ENCODE data around the gene TCF3.

Gene TCF3

DNA sequence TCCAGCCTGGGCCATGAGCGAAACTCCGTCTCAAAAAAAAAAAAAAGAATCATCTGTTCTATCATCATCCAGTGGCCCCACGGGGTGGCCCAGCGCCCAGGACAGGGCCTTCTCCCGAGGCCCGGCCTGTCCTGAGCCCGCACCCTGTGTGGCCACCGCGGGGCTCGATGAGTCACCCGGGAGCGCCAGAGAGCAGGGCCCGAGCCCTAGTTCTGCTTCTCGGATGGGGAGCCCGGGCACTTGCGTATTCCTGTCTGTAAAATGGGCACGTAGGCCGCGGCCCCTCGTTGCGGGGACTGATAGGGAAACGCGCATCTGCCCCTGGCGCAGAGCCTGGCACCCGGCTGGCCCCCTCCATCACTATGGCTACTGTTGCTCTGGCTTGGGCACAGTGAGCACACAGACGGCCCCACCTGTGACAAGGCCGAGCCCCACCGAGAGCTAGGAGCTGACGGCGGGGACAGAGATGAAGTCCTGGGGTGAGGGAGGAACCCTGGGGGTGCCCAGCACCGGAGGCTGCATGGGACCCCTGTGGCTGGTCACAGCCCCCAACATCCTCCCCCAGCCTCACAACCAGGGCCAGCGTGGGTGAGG, 25.9 kb downstream of the TCF3 start:
- H3K4me3 ChIP-seq (ENCODE audit: low read depth, low read length): no peak overlapping the region
- ChIA-PET CTCF (interaction anchor here (1.0 to 1.5 kb wide), 2 partner anchors 19 to 20 kb away, joined by 3 to 4 read pairs; no protein-coding TSS in a partner anchor), POLR2A (no interaction called here)
- DNase-seq (ENCODE audit: low read depth, low spot score): no peak
- TF ChIP-seq, protein P1, sequence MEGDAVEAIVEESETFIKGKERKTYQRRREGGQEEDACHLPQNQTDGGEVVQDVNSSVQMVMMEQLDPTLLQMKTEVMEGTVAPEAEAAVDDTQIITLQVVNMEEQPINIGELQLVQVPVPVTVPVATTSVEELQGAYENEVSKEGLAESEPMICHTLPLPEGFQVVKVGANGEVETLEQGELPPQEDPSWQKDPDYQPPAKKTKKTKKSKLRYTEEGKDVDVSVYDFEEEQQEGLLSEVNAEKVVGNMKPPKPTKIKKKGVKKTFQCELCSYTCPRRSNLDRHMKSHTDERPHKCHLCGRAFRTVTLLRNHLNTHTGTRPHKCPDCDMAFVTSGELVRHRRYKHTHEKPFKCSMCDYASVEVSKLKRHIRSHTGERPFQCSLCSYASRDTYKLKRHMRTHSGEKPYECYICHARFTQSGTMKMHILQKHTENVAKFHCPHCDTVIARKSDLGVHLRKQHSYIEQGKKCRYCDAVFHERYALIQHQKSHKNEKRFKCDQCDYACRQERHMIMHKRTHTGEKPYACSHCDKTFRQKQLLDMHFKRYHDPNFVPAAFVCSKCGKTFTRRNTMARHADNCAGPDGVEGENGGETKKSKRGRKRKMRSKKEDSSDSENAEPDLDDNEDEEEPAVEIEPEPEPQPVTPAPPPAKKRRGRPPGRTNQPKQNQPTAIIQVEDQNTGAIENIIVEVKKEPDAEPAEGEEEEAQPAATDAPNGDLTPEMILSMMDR (IDR thresholded peaks at IDR 0.05; ENCODE audit: insufficient read depth, low read length, missing control alignments): no peak

DNA sequence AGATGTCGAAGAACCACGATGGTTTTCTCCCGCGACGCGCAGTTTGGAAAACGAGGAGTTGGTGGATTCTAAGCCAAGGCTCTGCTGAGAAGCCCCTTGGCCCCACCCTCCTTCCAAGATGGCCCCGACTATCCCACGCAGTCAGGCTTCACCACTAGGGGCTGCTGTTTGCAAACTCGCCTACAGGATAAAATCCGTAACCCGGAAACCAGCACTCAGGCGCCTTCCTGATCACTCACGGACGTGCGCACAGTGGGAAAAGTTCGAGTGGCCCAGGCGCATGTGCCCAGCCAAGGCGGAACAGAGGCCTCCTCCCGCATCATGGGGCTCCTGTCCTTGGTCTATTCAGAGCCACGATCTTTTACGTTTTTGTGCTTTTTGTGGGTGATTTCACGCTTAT, 28.0 kb downstream of the TCF3 start:
- POLR2A ChIA-PET: no interaction called here
- TF ChIP-seq, protein P1 (IDR thresholded peaks at IDR 0.05; ENCODE audit: insufficient read depth, low read length, missing control alignments): peak; percentile 69
- CTCF ChIA-PET: interaction anchor here (0.9 to 1.5 kb wide), 3 partner anchors 10 to 56 kb away, joined by 3 to 4 read pairs (median 3); no protein-coding TSS in a partner anchor
- no peak overlapping the region for H3K4me3 ChIP-seq (ENCODE audit: low read depth, low read length)
- DNase-seq (ENCODE audit: low read depth, low spot score): no peak

DNA sequence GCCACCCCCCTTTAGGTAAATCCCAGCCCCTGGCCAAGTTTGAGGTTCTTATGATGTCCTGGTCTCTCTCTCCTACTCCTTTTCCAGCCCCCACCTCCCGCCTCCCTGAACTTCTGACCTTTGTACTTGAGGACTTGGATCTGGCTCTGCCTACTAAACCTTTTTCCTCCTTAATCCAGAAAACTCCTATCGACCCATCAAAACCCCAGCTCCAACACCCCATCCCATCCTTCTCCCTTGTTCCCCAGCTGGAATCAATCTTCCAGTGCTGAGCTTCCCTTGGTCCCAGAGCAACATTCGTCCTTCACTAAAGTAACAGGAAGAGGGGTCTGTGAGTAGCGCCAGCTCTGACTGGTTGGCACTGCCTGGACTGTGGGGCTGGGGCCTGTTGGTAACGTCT, 29.9 kb downstream of the TCF3 start:
- no peak overlapping the region for H3K4me3 ChIP-seq (ENCODE audit: low read depth, low read length)
- no peak for DNase-seq (ENCODE audit: low read depth, low spot score)
- ChIA-PET POLR2A (no interaction called here), CTCF (no interaction called here)
- TF ChIP-seq, protein P1 (IDR thresholded peaks at IDR 0.05; ENCODE audit: insufficient read depth, low read length, missing control alignments): no peak

DNA sequence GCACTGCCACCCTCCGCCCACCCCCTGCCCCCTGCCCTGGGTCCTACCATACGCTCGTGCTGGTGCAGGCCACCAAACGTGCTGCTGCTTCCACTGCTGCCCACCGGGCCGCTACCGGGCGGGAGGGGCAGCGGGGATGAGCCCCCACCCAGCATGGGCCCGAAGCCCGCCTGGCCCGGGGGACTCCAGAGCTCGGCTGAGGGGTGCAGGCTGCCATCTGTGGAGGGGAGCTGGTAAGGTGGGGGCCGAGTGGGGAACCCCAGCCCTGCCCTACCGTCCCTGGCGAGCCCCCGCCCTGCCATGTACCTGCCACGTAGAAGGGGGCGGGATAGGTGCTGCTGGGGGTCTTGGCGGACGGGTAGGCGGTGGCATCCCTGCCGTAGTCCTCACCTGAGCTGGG, 30.4 kb downstream of the TCF3 start:
- no peak for DNase-seq (ENCODE audit: low read depth, low spot score)
- ChIA-PET POLR2A (no interaction called here), CTCF (no interaction called here)
- H3K4me3 ChIP-seq (ENCODE audit: low read depth, low read length): no peak overlapping the region
- TF ChIP-seq, protein P1 (IDR thresholded peaks at IDR 0.05; ENCODE audit: insufficient read depth, low read length, missing control alignments): no peak

DNA sequence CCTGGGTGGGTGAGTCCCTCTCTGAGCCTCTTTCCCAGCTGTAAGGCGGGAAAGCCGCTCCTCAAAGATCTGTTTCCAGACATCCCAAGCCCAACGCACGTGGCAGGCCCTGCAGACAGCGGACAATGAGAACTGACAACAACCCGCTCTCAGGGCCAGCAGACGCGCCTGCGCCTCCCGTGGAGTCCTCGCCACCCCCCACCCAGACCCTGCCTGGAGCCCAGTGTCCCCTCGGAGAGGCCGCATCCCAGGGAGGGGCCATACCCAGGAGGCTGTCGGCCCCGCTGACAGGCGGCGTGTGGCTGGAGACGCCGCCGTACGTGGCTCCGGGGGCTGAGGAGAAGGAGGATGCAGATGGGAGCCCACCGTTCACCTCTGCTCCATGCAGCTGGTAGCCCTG, 30.8 kb downstream of the TCF3 start:
- ChIA-PET CTCF (no interaction called here), POLR2A (no interaction called here)
- H3K4me3 ChIP-seq (ENCODE audit: low read depth, low read length): no peak overlapping the region
- TF ChIP-seq, protein P1 (IDR thresholded peaks at IDR 0.05; ENCODE audit: insufficient read depth, low read length, missing control alignments): no peak
- DNase-seq (ENCODE audit: low read depth, low spot score): no peak

DNA sequence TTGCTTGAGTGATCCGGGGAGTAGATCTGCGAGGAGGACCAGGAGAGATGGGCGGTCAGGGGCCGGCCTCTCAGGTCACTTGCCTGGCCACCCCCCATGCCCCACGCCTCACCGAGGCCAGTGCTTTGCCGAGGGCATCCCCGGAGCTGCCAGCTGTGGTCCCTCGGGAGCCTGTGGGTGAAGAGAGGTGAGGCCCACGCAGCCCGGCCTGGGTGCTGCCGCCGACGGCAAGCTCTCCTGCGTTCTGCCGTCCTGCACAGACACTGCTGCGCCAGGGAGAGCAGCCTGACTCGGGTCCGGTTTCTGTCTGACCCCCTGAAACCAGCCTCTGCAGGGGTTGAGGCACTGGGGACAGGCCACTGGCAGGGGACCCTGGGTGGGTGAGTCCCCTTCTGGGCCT, 31.4 kb downstream of the TCF3 start:
- ChIA-PET POLR2A (no interaction called here), CTCF (no interaction called here)
- DNase-seq (ENCODE audit: low read depth, low spot score): no peak
- no peak overlapping the region for H3K4me3 ChIP-seq (ENCODE audit: low read depth, low read length)
- TF ChIP-seq, protein P1 (IDR thresholded peaks at IDR 0.05; ENCODE audit: insufficient read depth, low read length, missing control alignments): no peak
